Esophagus squamous epithelium (tissue), 4 donors: ENCODE results near the gene ARPC4.
A peak's percentile ranks its signal among the peaks of the same experiment; 100 is the strongest.

Experiments used
- POLR2A ChIP-seq, 4 donors: fragments of 450-650 bp; IDR thresholded peaks; one replicate each; pipeline ENCODE4 v1.6.1; 2017; ENCODE audit warnings: antibody characterized with exemption in 4 of 4, mild to moderate bottlenecking in 4 of 4, moderate library complexity in 3 of 4
- TF ChIP-seq, protein P1 (sequence below), 6 experiments: fragments of 450-650 bp in 4 of 6; fragments of 200-600 bp in 2 of 6; sonication (generic) in 2 of 6; IDR thresholded peaks; one replicate each; pipeline ENCODE4 v1.5.1; 2016 to 2019; ENCODE audit warnings: antibody characterized with exemption in 6 of 6, mild to moderate bottlenecking in 4 of 6, moderate library complexity in 4 of 6

DNA sequence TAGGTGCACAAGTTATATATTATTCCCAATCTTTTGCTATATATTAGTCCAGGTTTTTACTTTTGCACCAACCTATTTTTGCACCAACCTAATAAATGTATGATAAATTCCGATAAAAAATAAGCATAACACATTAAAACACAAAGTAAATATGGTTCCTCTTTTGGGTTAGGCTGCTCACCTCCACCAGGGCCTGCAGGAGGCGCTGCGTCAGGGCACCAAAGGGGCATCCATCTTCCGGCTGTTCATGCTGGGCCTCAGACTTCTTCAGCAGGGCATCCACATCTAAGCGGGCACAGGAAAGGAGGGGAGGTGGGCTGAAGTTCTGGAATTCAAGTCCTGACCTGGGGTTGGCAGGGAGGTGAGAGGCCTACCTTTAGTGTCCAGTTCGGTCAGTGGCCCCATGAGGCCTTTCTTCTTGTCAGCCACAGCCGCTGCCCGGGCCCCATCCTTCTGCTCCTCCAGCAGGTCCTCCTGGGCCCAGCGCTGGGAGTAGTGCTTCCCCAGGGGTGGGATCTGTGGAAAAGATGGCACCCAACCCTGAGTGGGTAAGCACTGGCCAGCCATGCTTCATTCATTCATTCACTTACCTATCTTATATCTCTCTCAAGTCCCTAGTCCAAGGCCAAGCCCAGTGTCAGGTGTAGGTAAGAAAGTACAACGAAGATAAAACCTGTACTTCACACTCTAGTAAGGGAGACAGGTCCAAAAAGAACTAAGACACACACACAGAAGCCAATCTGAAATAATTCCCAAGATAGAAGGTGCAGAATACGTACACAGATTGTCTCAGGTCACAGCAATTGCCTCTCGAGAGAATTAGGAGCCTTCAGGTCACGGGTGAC is 5.8 kb upstream of the ARPC4 start:
- TF ChIP-seq, protein P1, sequence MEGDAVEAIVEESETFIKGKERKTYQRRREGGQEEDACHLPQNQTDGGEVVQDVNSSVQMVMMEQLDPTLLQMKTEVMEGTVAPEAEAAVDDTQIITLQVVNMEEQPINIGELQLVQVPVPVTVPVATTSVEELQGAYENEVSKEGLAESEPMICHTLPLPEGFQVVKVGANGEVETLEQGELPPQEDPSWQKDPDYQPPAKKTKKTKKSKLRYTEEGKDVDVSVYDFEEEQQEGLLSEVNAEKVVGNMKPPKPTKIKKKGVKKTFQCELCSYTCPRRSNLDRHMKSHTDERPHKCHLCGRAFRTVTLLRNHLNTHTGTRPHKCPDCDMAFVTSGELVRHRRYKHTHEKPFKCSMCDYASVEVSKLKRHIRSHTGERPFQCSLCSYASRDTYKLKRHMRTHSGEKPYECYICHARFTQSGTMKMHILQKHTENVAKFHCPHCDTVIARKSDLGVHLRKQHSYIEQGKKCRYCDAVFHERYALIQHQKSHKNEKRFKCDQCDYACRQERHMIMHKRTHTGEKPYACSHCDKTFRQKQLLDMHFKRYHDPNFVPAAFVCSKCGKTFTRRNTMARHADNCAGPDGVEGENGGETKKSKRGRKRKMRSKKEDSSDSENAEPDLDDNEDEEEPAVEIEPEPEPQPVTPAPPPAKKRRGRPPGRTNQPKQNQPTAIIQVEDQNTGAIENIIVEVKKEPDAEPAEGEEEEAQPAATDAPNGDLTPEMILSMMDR (IDR thresholded peaks at IDR 0.05): peak in 3 of 6 experiments; percentile 18 to 39 (median 19)
- no peak for TF ChIP-seq POLR2A (IDR thresholded peaks at IDR 0.05)
